ENCODE results near the gene KLF13. TPM values are rescaled to one million over a fixed set of nuclear protein-coding genes. Genes with fewer than 3 reads are reported as not detected.
"Not testable (repeated sequence)": the region's sequence is repeated elsewhere in the genome, so short reads cannot be mapped to it uniquely, and the experiment has no call there.

Gene KLF13
- total and polyA plus RNA-seq, 11 donors, result 22.4 to 74.0 (median 56.4) TPM

DNA sequence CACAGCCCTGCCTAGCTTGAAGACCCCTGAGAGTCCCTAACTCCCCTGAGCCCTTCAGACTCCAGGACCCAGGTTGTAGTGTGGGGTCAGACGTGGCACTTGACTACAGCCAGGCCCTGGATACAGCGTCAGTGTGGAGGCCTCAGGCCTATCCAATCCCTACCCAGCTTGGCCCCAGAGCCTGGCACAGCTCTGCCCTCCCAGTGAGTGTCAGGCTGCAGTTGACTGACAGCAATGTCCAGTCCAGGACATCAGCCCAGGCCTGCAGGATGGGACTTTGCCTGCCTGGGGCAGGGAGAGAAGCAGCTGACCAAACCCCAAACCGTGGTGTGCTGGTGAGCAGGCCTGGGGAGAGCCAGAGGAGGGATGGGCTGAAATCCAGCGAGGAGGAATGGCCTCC, 27.3 kb downstream of the KLF13 start:
- intact Hi-C loops (cut with DNase I), result loop anchor here in 2 of 10 donors (1.0 to 5.0 kb wide), 4 partner anchors 11 to 38 kb away; partner anchors contain the start of gene KLF13 (in 1 of the 2)
- Histone ChIP-seq H3K9me3 (no peaks in the 10 kb centered on the region), H3K27me3 (no peaks in the 10 kb centered on the region), H3K4me3 (peak overlapping the region in 7 of 12 donors; percentile 23 to 50 (median 35)), H3K36me3 (peaks cover 0 to 21% (median 0%) of the 10 kb centered on the region in 9 donors), H3K27ac (peak overlapping the region; percentile 85 to 99 (median 94)), H3K4me1 (peaks cover 51 to 100% (median 100%) of the 10 kb centered on the region in 12 donors)
- 5 to 15% (median 10%) methylated on average over 2 to 4 of the region's 4 CpGs for WGBS, 4 donors
- no peak for TF ChIP-seq POLR2A (IDR thresholded peaks at IDR 0.05)
- TF ChIP-seq, protein P1, sequence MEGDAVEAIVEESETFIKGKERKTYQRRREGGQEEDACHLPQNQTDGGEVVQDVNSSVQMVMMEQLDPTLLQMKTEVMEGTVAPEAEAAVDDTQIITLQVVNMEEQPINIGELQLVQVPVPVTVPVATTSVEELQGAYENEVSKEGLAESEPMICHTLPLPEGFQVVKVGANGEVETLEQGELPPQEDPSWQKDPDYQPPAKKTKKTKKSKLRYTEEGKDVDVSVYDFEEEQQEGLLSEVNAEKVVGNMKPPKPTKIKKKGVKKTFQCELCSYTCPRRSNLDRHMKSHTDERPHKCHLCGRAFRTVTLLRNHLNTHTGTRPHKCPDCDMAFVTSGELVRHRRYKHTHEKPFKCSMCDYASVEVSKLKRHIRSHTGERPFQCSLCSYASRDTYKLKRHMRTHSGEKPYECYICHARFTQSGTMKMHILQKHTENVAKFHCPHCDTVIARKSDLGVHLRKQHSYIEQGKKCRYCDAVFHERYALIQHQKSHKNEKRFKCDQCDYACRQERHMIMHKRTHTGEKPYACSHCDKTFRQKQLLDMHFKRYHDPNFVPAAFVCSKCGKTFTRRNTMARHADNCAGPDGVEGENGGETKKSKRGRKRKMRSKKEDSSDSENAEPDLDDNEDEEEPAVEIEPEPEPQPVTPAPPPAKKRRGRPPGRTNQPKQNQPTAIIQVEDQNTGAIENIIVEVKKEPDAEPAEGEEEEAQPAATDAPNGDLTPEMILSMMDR (IDR thresholded peaks at IDR 0.05), result no peak
- peak; percentile 74 to 91 (median 78) for DNase-seq
- peak; percentile 74 to 84 (median 78) for ATAC-seq

DNA sequence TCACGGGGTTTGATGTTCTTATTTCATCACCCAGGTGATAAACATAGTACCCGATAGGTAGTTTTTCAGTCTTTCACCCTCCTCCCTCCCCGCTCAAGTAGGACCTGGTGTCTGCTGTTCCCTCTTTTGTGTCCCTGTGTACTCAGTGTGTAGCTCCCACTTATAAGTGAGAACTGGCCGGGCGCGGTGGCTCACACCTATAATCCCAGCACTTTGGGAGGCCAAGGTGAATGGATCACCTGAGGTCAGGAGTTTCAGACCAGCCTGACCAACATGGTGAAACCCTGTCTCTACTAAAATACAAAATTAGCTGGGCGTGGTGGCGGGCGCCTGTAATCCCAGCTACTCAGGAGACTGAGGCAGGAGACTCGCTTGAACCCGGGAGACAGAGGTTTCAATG, 29.5 kb downstream of the KLF13 start:
- Histone ChIP-seq H3K36me3 (peaks cover 0 to 21% (median 0%) of the 10 kb centered on the region in 9 donors), H3K27ac (peak overlapping the region in 11 of 12 donors; percentile 7 to 97 (median 90)), H3K4me1 (peaks cover 59 to 100% (median 100%) of the 10 kb centered on the region in 12 donors)
- H3K4me3 ChIP-seq; ATAC-seq; H3K9me3 ChIP-seq; H3K27me3 ChIP-seq; intact Hi-C loops (cut with DNase I): not testable (repeated sequence)
- peak in 1 of 5 donors; percentile 15 for DNase-seq
- 93 to 96% (median 94%) methylated on average over 11 of the region's 11 CpGs for WGBS, 4 donors

DNA sequence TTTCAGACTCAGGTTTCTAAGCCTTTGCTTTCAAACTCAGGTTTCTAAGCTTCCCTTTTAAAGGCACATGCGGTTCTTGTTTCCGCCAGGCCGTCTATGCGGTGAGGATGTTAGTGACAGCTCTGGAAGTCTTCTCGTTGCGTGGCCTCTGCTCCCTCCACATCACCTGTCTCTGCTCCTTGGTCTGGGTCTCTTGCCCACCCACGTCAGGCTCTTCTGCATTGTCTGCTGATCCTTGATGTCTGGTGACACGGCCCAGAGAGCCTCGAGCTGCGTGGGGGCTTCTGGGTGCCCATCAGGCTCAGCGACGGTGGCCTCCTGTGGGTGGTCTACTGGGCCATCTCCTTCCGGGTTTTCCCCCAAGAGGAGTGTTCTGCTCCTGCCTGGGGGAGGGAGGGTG, 30.5 kb downstream of the KLF13 start:
- H3K27ac ChIP-seq, result peak overlapping the region in 10 of 12 donors; percentile 7 to 96 (median 76)
- H3K36me3 ChIP-seq, result peaks cover 0 to 21% (median 0%) of the 10 kb centered on the region in 9 donors
- DNase-seq, result peak in 2 of 5 donors; percentile 21 to 28
- peak overlapping the region in 1 of 12 donors; percentile 7 for H3K4me3 ChIP-seq
- no peak for ATAC-seq
- H3K4me1 ChIP-seq, result peaks cover 60 to 100% (median 100%) of the 10 kb centered on the region in 12 donors
- 57 to 72% (median 69%) methylated on average over 13 of the region's 13 CpGs for WGBS, 4 donors
- no peaks in the 10 kb centered on the region for H3K9me3 ChIP-seq
- no peaks in the 10 kb centered on the region for H3K27me3 ChIP-seq
- TF ChIP-seq, protein P1 (IDR thresholded peaks at IDR 0.05), result no peak
- TF ChIP-seq POLR2A (IDR thresholded peaks at IDR 0.05), result no peak
- intact Hi-C loops (cut with DNase I), result no loop called here

DNA sequence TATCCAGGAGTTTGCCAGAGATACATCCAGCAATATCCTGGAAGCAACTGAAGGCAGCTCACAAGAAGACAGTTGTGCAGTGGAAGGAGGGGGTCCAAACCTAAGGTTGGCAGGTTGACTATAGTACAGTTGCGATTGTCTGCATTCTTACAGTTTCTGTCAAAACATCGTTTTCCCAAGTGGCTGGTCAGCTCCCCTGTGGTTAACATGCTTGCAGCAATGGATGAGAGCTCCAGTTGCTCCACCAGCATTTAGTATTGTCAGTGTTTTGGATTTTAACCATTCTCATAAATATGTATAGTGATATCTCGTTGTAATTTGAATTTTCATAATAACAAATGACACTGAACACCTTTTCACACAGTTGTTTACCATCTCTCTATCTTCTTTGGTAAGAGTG, 31.5 kb downstream of the KLF13 start:
- Histone ChIP-seq H3K27ac (peak overlapping the region in 4 of 12 donors; percentile 24 to 96 (median 91)), H3K4me3 (no peak overlapping the region), H3K27me3 (no peaks in the 10 kb centered on the region), H3K36me3 (peaks cover 0 to 21% (median 0%) of the 10 kb centered on the region in 9 donors), H3K9me3 (no peaks in the 10 kb centered on the region), H3K4me1 (peaks cover 61 to 100% (median 99%) of the 10 kb centered on the region in 12 donors)
- DNase-seq (no peak), ATAC-seq (no peak)
- intact Hi-C loops (cut with DNase I), result no loop called here
- WGBS, 4 donors, result 63 to 71% (median 65%) methylated on average over 3 of the region's 3 CpGs
- TF ChIP-seq, protein P1 (IDR thresholded peaks at IDR 0.05), result no peak
- TF ChIP-seq POLR2A (IDR thresholded peaks at IDR 0.05), result no peak
